ENCODE data around the gene PSMB9.
"Not testable (repeated sequence)": the region's sequence is repeated elsewhere in the genome, so short reads cannot be mapped to it uniquely, and the experiment has no call there.

Gene PSMB9

GRCh38 chr6:32865724-32866443, 11.9 kb downstream of the PSMB9 start:
- FAIRE-seq, result no peak

DNA sequence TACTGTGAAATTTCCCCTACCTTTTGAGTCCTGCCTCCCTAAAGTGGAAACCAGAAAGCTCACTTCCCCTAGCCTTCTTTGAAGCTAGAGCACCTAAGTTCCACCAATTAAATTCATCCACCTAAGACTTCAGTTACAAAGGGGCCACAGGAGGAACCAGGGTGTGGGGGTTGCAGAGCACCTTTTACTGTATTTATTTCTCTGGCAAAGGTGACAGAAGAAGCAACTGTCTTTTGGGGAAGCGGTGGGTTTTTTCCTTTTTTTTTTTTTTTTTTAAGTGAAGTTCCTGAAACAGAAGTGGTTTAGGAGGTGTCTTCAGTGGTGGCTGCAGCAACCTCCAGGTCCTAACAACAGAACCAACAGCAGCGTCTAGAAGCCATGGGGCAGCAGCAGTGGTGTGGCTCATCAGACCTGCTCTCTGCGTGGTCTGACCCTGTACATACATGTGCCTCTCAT, 13.1 kb downstream of the PSMB9 start:
- no peak for FAIRE-seq

GRCh38 chr6:32867554-32868256, 13.7 kb downstream of the PSMB9 start:
- FAIRE-seq, result no peak

DNA sequence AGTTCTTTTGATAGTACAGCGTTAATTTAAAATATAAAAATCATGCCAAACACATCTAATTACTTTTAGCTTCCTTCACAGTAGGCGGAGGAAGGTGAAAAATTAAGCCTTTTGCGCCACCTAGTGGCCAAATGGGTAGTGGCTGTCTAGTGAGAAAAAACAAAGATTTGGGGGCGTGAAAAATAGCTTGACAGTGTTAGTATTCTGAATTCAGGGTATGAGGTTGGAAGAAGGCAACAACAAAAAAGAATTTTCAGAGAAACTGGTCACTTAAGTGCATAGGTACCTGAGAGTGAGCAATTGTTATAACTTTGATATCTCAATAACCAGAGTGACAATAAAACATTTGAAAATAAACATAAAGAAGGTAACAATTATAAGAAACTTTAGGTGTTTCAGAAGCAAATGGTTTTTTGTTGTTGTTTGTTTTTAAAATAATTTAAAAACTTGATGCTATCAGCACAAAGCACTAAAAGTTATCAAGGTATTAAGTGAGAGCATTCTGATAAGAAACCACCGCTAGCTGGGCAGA, 14.3 kb downstream of the PSMB9 start:
- peak; percentile 97 for FAIRE-seq

GRCh38 chr6:32873947-32874346, 20.0 kb downstream of the PSMB9 start:
- FAIRE-seq, result not testable (repeated sequence)

DNA sequence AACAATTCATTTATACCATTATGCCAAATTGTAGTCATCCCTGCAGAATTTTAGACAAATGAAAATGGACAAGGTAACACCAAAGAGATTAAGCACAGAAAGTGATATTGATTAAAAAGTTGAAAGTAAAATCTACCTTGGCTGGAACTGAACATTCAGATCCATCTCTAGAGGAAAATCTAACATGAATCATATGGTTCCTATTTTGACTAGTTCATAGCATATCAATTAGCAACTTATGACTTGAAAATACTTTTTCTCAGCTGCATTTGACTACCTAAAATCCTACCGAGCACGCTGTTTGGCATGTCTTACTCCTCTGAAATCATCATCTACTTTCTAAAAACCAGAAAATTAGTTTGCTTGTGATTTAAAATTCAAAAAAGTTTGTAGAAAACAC, 22.6 kb downstream of the PSMB9 start:
- no peak for FAIRE-seq

DNA sequence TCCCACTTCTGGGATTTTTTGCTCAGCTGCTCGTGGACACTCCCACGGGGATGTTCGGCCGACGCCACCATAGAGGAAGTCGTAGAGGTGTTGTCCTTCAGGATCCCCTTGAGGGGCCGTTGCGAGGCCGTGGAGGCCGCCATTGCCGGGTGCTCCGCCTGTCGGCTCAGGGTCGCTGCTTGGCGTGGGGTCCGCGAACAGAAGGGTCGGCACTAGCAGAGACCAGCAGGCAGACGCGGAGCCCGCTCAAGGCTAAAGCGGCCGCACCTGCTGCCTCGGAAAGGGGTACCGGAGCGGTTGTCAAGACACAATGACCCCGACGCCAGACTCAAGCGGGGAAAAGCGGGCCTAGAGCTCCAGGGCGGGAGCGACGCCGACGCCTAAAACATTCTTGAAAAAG, 25.7 kb downstream of the PSMB9 start:
- FAIRE-seq, result no peak

DNA sequence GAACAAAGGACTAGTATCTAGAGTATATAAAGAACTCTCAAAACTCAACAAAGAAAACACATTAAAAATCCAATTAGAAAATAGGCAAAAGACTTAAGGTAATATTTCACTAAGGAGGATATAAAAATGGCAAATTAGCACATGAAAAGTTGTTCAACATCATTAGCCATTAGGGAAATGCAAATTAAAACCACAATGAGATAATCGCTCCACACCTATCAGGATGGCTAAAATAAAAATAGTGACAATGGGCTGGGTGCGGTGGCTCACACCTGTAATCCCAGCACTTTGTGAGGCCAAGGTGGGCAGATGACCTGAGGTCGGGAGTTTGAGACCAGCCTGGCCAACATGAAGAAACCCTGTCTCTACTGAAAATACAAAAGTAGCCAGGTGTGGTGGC, 27.0 kb downstream of the PSMB9 start:
- FAIRE-seq, result not testable (repeated sequence)

GRCh38 chr6:32882879-32883250, 28.9 kb downstream of the PSMB9 start:
- no peak for FAIRE-seq

GRCh38 chr6:32883789-32884188, 29.8 kb downstream of the PSMB9 start:
- no peak for FAIRE-seq

DNA sequence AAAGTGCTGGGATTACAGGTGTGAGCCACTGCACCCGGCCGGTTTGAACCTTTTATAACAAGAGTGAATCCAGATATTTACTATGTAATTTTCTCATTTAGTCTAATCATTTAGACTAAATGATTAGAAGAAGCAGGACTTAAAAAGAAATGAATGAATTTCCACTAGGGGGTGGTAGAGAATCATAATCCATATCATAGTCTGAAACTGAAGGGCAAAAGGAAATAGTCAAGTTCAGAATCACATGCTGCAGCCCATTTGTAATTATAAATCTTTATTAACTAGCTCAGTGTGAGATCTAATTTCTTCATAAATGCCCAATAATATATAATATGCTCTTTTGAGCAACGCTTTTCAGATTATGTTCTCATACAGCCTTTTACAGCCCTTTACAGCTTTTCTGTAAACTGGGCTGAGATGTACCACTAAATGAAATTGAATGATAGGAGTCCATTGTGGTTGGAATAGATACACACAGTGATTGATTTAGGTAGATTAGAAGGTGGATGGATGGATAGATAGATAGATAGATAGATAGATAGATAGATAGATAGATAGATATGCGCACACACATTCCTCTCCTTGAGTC, 31.8 kb downstream of the PSMB9 start:
- FAIRE-seq, result peak; percentile 94

GRCh38 chr6:32886681-32887383, 32.8 kb downstream of the PSMB9 start:
- no peak for FAIRE-seq

- FAIRE-seq, result no peak
Observed at GRCh38 chr6:32887616-32888015, 33.6 kb downstream of the PSMB9 start.

- FAIRE-seq, result no peak
Observed at GRCh38 chr6:32888576-32888975, 34.6 kb downstream of the PSMB9 start.

DNA sequence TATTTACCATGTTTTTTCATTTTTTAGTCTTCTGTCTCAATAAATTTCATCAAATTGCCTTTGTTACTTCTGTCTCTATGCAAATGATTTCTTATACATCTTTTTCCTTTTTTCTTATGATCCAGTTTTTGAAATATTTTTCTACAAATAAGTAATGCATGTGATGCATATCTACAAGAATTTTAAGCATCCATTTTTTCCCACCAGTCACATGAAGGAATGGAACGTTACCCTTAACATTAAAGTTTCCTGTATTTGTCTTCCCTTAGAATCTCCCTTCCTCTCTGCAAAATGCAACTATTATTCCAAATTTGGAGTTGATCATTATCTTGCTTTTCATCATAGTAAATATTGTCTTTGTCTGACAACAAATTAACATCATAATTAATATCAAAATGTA, 35.5 kb downstream of the PSMB9 start:
- FAIRE-seq, result no peak

DNA sequence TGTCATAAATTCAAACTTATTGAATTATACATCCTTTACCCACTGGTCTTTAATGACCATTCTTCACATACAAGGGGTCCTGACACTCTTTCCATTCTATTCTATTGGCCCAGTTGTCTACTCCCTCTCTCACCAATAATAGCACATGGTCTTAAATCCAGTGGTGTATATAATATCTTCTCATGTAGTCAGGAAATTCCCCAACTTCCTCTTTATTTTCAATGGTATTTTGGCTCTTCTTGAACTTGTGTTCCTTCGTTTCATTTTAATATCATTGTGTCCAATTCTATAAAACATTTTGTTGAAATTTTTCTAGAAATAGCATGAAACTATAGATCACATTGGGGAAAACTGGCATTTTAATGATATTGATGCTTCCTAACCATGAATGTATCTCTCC, 36.8 kb downstream of the PSMB9 start:
- no peak for FAIRE-seq

GRCh38 chr6:32894085-32895005, 40.4 kb downstream of the PSMB9 start:
- peak; percentile 87 for FAIRE-seq

GRCh38 chr6:32895006-32895345, 41.0 kb downstream of the PSMB9 start:
- FAIRE-seq, result no peak

GRCh38 chr6:32903952-32904351, 50.0 kb downstream of the PSMB9 start:
- FAIRE-seq, result no peak

- FAIRE-seq, result no peak
Observed at GRCh38 chr6:32905078-32905477, 51.1 kb downstream of the PSMB9 start.

DNA sequence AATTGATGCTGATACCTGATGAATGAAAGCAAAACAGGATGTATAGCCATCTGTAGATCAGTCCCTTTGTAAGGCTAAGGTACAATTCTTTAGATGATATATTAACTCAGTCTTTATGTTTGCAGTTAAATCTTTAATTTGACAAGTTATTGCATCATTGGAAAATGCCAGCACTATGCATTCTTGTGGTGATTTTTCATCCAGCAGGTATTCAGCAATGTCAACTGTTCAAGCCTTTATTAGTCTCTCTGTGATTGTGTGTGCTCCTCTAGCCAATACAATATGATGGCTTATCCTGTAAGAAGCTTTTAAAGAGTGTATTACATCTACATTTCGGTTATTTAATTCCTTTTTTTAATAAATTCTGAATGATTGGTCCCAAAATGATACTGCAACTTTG, 52.5 kb downstream of the PSMB9 start:
- FAIRE-seq, result no peak

DNA sequence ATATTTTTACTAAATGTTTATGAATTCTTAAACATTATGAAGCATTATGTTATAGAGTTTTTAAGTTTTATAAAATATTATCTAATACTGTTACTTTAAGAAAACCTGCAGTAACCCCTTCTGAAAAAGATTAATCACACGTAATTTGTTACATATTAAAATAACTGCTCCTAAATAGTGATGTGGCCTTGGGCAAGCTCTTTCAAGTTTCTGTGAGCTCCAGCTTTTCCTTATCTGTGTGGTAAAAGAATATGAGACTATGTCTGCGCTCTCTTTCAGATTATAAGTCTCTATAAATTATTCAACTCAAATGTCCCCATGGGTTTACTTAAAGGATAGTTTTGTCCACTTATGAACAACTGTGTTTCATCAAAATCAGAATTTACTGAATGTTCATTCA, 54.9 kb downstream of the PSMB9 start:
- no peak for FAIRE-seq
